Measurements from ENCODE around the gene IZUMO4.
"Not testable (repeated sequence)": the region's sequence is repeated elsewhere in the genome, so short reads cannot be mapped to it uniquely, and the experiment has no call there.

The IZUMO4 gene

GRCh38 chr19:2083174-2083854 lies 13.4 kb upstream of the IZUMO4 start:
- Histone ChIP-seq H3K27ac (ENCODE audit: insufficient read depth, low read depth, low read length, poor library complexity, severe bottlenecking) (no peak overlapping the region), H3K4me3 (ENCODE audit: insufficient read depth, low read depth, low read length) (no peak overlapping the region), H3K9me3 (ENCODE audit: control insufficient read depth, low read length) (no peaks in the 10 kb centered on the region), H3K4me1 (ENCODE audit: control insufficient read depth, insufficient read depth, low read length) (no peaks in the 10 kb centered on the region), H3K27me3 (ENCODE audit: control insufficient read depth, insufficient read depth, low read length, poor library complexity, severe bottlenecking) (no peaks in the 10 kb centered on the region), H3K36me3 (ENCODE audit: control insufficient read depth, insufficient read depth, low read length) (peaks cover 3% of the 10 kb centered on the region)
- 92 to 93% methylated on average over 20 of the region's 20 CpGs for WGBS, 2 experiments

- no peak overlapping the region for H3K27ac ChIP-seq (ENCODE audit: insufficient read depth, low read depth, low read length, poor library complexity, severe bottlenecking)
- no peaks in the 10 kb centered on the region for H3K9me3 ChIP-seq (ENCODE audit: control insufficient read depth, low read length)
- peaks cover under 1% of the 10 kb centered on the region for H3K4me1 ChIP-seq (ENCODE audit: control insufficient read depth, insufficient read depth, low read length)
- H3K36me3 ChIP-seq (ENCODE audit: control insufficient read depth, insufficient read depth, low read length) = peaks cover 3% of the 10 kb centered on the region
- H3K27me3 ChIP-seq (ENCODE audit: control insufficient read depth, insufficient read depth, low read length, poor library complexity, severe bottlenecking) = no peaks in the 10 kb centered on the region
- 92 to 94% methylated on average over 28 of the region's 28 CpGs for WGBS, 2 experiments
- H3K4me3 ChIP-seq (ENCODE audit: insufficient read depth, low read depth, low read length) = no peak overlapping the region
Observed at GRCh38 chr19:2084993-2085720, 11.6 kb upstream of the IZUMO4 start.

- 89 to 93% methylated on average over 13 of the region's 13 CpGs for WGBS, 2 experiments
- H3K27me3 ChIP-seq (ENCODE audit: control insufficient read depth, insufficient read depth, low read length, poor library complexity, severe bottlenecking); H3K9me3 ChIP-seq (ENCODE audit: control insufficient read depth, low read length); H3K4me3 ChIP-seq (ENCODE audit: insufficient read depth, low read depth, low read length); H3K27ac ChIP-seq (ENCODE audit: insufficient read depth, low read depth, low read length, poor library complexity, severe bottlenecking); H3K4me1 ChIP-seq (ENCODE audit: control insufficient read depth, insufficient read depth, low read length); H3K36me3 ChIP-seq (ENCODE audit: control insufficient read depth, insufficient read depth, low read length): not testable (repeated sequence)
Observed at GRCh38 chr19:2086695-2087620, 9.8 kb upstream of the IZUMO4 start.

GRCh38 chr19:2087621-2088100 lies 9.1 kb upstream of the IZUMO4 start:
- 89 to 92% methylated on average over 14 of the region's 14 CpGs for WGBS, 2 experiments
- no peak overlapping the region for H3K27ac ChIP-seq (ENCODE audit: insufficient read depth, low read depth, low read length, poor library complexity, severe bottlenecking)

GRCh38 chr19:2089001-2089711 lies 7.6 kb upstream of the IZUMO4 start:
- Histone ChIP-seq H3K4me1 (ENCODE audit: control insufficient read depth, insufficient read depth, low read length) (peaks cover 3% of the 10 kb centered on the region), H3K27me3 (ENCODE audit: control insufficient read depth, insufficient read depth, low read length, poor library complexity, severe bottlenecking) (no peaks in the 10 kb centered on the region), H3K27ac (ENCODE audit: insufficient read depth, low read depth, low read length, poor library complexity, severe bottlenecking) (no peak overlapping the region), H3K36me3 (ENCODE audit: control insufficient read depth, insufficient read depth, low read length) (no peaks in the 10 kb centered on the region), H3K9me3 (ENCODE audit: control insufficient read depth, low read length) (no peaks in the 10 kb centered on the region), H3K4me3 (ENCODE audit: insufficient read depth, low read depth, low read length) (no peak overlapping the region)
- WGBS, 2 experiments = 89 to 90% methylated on average over 16 of the region's 16 CpGs

More at GRCh38 chr19:2087621-2088100, 9.1 kb upstream of the IZUMO4 start:
- H3K36me3 ChIP-seq (ENCODE audit: control insufficient read depth, insufficient read depth, low read length) = peaks cover 3% of the 10 kb centered on the region
- peaks cover 3% of the 10 kb centered on the region for H3K4me1 ChIP-seq (ENCODE audit: control insufficient read depth, insufficient read depth, low read length)
- no peak overlapping the region for H3K4me3 ChIP-seq (ENCODE audit: insufficient read depth, low read depth, low read length)
- H3K9me3 ChIP-seq (ENCODE audit: control insufficient read depth, low read length) = no peaks in the 10 kb centered on the region
- no peaks in the 10 kb centered on the region for H3K27me3 ChIP-seq (ENCODE audit: control insufficient read depth, insufficient read depth, low read length, poor library complexity, severe bottlenecking)

GRCh38 chr19:2089727-2090053 lies 7.0 kb upstream of the IZUMO4 start:
- 67 to 77% methylated on average over 2 of the region's 2 CpGs for WGBS, 2 experiments
- Histone ChIP-seq H3K36me3 (ENCODE audit: control insufficient read depth, insufficient read depth, low read length) (no peaks in the 10 kb centered on the region), H3K27ac (ENCODE audit: insufficient read depth, low read depth, low read length, poor library complexity, severe bottlenecking) (no peak overlapping the region), H3K4me3 (ENCODE audit: insufficient read depth, low read depth, low read length) (no peak overlapping the region), H3K9me3 (ENCODE audit: control insufficient read depth, low read length) (no peaks in the 10 kb centered on the region), H3K27me3 (ENCODE audit: control insufficient read depth, insufficient read depth, low read length, poor library complexity, severe bottlenecking) (no peaks in the 10 kb centered on the region), H3K4me1 (ENCODE audit: control insufficient read depth, insufficient read depth, low read length) (peaks cover 3% of the 10 kb centered on the region)

- 93 to 94% methylated on average over 12 to 13 of the region's 13 CpGs for WGBS, 2 experiments
- not testable (repeated sequence) for H3K4me3 ChIP-seq (ENCODE audit: insufficient read depth, low read depth, low read length); H3K36me3 ChIP-seq (ENCODE audit: control insufficient read depth, insufficient read depth, low read length); H3K27me3 ChIP-seq (ENCODE audit: control insufficient read depth, insufficient read depth, low read length, poor library complexity, severe bottlenecking); H3K27ac ChIP-seq (ENCODE audit: insufficient read depth, low read depth, low read length, poor library complexity, severe bottlenecking); H3K4me1 ChIP-seq (ENCODE audit: control insufficient read depth, insufficient read depth, low read length); H3K9me3 ChIP-seq (ENCODE audit: control insufficient read depth, low read length)
Observed at GRCh38 chr19:2091926-2092525, 4.7 kb upstream of the IZUMO4 start.

GRCh38 chr19:2096034-2096479 lies 658 bp upstream of the IZUMO4 start, which contains the start of gene MOB3A:
Gene MOB3A (minus strand): TSS chr19:2096326. CDS start chr19:2078560, 17,766 bp downstream.
- Histone ChIP-seq H3K36me3 (ENCODE audit: control insufficient read depth, insufficient read depth, low read length) (peaks cover 10% of the 10 kb centered on the region), H3K27me3 (ENCODE audit: control insufficient read depth, insufficient read depth, low read length, poor library complexity, severe bottlenecking) (no peaks in the 10 kb centered on the region), H3K9me3 (ENCODE audit: control insufficient read depth, low read length) (no peaks in the 10 kb centered on the region), H3K4me3 (ENCODE audit: insufficient read depth, low read depth, low read length) (peak within 1 kb of the TSS; percentile 71), H3K27ac (ENCODE audit: insufficient read depth, low read depth, low read length, poor library complexity, severe bottlenecking) (peak within 1 kb of the TSS; percentile 79), H3K4me1 (ENCODE audit: control insufficient read depth, insufficient read depth, low read length) (peaks cover 4% of the 10 kb centered on the region)
- WGBS, 2 experiments = 1% methylated on average over 56 of the region's 56 CpGs

- peaks cover 4% of the 10 kb centered on the region for H3K4me1 ChIP-seq (ENCODE audit: control insufficient read depth, insufficient read depth, low read length)
- 49 to 50% methylated on average over 30 of the region's 30 CpGs for WGBS, 2 experiments
- H3K36me3 ChIP-seq (ENCODE audit: control insufficient read depth, insufficient read depth, low read length) = peaks cover 18% of the 10 kb centered on the region
- no peaks in the 10 kb centered on the region for H3K27me3 ChIP-seq (ENCODE audit: control insufficient read depth, insufficient read depth, low read length, poor library complexity, severe bottlenecking)
- no peaks in the 10 kb centered on the region for H3K9me3 ChIP-seq (ENCODE audit: control insufficient read depth, low read length)
- peak overlapping the region; percentile 25 for H3K4me3 ChIP-seq (ENCODE audit: insufficient read depth, low read depth, low read length)
- H3K27ac ChIP-seq (ENCODE audit: insufficient read depth, low read depth, low read length, poor library complexity, severe bottlenecking) = no peak overlapping the region
Observed at GRCh38 chr19:2097203-2097885, 629 bp downstream of the IZUMO4 start.

Data from ectodermal cell (in vitro differentiated cells).